ENCODE measurements around the gene USP24.
"Not testable (repeated sequence)": the region's sequence is repeated elsewhere in the genome, so short reads cannot be mapped to it uniquely, and the experiment has no call there.

The USP24 gene

GRCh38 chr1:55195521-55196233, 19.5 kb downstream of the USP24 start:
- TF ChIP-seq CTCF (conservative IDR thresholded peaks at IDR 0.05) (no peak), ZFX (IDR thresholded peaks at IDR 0.05) (no peak)
- H3K27ac ChIP-seq: no peak overlapping the region

DNA sequence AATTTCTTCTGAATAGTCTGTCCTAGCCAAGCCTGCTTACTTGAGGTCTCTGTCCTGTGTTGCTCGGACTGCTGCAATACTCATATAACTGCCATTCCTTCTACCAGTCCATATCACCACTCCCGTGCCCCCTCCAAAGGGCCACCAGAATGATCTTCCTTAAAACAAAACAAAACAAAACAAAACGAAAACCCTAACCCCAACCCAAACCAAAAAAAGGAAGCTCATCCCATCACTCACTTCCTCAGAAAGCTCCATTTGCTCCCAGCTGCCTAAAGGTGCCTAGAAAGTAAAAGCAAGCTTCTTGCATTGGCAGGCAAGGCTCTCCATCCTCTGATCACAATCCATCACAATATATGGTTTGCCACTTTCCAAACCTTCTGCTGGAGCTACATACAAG, 20.3 kb downstream of the USP24 start:
- TF ChIP-seq CTCF (conservative IDR thresholded peaks at IDR 0.05) (no peak), ZFX (IDR thresholded peaks at IDR 0.05) (no peak)
- no peak overlapping the region for H3K27ac ChIP-seq

GRCh38 chr1:55192093-55192492, 23.1 kb downstream of the USP24 start:
- TF ChIP-seq ZFX (IDR thresholded peaks at IDR 0.05) (no peak), CTCF (conservative IDR thresholded peaks at IDR 0.05) (no peak)

GRCh38 chr1:55191219-55191952, 23.8 kb downstream of the USP24 start:
- H3K27ac ChIP-seq: not testable (repeated sequence)

More at GRCh38 chr1:55192093-55192492, 23.1 kb downstream of the USP24 start:
- H3K27ac ChIP-seq: no peak overlapping the region

DNA sequence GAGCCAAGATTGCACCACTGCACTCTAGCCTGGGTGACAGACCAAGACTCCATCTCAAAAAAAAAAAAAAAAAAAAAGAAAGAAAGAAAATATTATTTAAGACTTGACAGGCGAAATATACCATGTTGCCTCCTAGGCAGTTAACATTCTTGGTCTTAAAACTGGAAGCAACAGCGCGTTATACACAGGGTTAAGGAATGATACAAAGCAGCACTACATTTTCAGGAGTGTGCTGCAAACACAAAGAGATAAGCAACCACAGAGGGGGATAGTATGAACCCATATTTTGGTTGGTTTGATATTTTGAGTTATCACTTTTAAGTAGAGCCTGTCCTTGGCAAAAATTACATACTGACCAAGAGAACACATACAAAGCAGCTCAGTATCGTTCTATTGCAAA, 25.1 kb downstream of the USP24 start:
- TF ChIP-seq ZFX (IDR thresholded peaks at IDR 0.05) (no peak), CTCF (conservative IDR thresholded peaks at IDR 0.05) (no peak)
- no peak overlapping the region for H3K27ac ChIP-seq

DNA sequence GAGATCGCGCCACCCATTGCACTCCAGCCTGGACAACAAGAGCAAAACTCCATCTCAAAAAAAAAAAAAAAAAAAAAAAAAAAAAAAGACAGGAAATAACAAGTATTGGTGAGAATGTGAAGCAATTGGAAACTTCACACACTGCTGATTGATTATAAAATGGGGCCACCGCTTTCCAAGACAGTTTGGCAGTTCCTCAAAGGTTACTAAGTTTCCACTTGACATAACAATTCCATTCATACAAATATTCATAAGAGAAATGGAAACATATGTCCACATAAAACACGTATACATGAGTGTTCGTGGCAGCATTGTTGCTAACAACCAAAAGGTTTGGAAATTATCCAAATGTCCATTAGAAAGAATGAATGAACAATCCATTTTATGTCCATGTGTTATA, 26.3 kb downstream of the USP24 start:
- H3K27ac ChIP-seq: no peak overlapping the region
- TF ChIP-seq CTCF (conservative IDR thresholded peaks at IDR 0.05) (no peak), ZFX (IDR thresholded peaks at IDR 0.05) (no peak)

DNA sequence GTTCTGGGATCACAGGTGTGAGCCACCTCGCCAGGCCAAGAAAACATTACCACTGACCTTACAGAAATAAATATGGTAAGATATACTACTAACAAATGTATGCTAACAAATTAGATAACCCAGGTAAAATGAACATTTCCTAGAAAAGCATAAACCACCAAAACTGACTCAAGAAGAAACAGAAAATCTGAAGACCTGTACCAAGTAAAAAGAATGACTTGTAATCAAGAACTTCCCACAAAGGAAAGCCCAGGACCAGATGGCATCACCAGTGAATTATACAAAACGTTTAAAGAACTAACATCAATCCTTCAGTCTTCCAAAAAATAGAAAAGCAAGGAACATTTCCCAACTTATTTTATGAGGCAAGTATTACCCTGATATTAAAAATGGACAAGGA, 29.3 kb downstream of the USP24 start:
- TF ChIP-seq ZFX (IDR thresholded peaks at IDR 0.05): no peak
- no peak for TF ChIP-seq CTCF (conservative IDR thresholded peaks at IDR 0.05)
- no peak overlapping the region for H3K27ac ChIP-seq

Measured in C4-2B (cell line).